GM12878 (cell line): ENCODE results near the gene TEX2. TPM values are rescaled to one million over a fixed set of nuclear protein-coding genes. Genes with fewer than 3 reads are reported as not detected.

Experiments
- BRCA1 ChIP-seq: IDR thresholded peaks from 2 replicates; pipeline ENCODE4 v1.6.1; 2011; ENCODE audit warnings: low read depth, low read length, improper control_type of control experiment
- FOXM1 ChIP-seq: IDR thresholded peaks from 2 replicates; pipeline ENCODE4 v1.6.1; 2012; ENCODE audit warnings: low read depth, mild to moderate bottlenecking, inconsistent platforms, low read length, moderate library complexity
- IKZF2 ChIP-seq, 2 experiments: fragments of 450-650 bp; IDR thresholded peaks; 2 replicates each; pipeline ENCODE4 v1.6.1; 2017; ENCODE audit warnings: mild to moderate bottlenecking in 2 of 2, moderate library complexity in 2 of 2
- NFYB ChIP-seq: IDR thresholded peaks from 2 replicates; pipeline ENCODE4 v1.6.1; 2011; ENCODE audit warnings: low read depth, mild to moderate bottlenecking, low read length, improper control_type of control experiment, moderate library complexity; ENCODE audit not compliant: insufficient read depth
- POU2F2 ChIP-seq: IDR thresholded peaks from 3 replicates; pipeline ENCODE4 v1.6.1; 2011; ENCODE audit warnings: low read depth, mild to moderate bottlenecking, low read length, borderline replicate concordance
- RBBP5 ChIP-seq: fragments of 200-600 bp; sonication (generic); conservative IDR thresholded peaks from 2 replicates; pipeline ENCODE4 v1.6.1; 2016
- REST ChIP-seq: IDR thresholded peaks from 2 replicates; pipeline ENCODE4 v1.6.1; 2012; ENCODE audit warnings: mild to moderate bottlenecking, low read depth, low read length
- SIX5 ChIP-seq: IDR thresholded peaks from 2 replicates; pipeline ENCODE4 v1.6.1; 2011; ENCODE audit warnings: mild to moderate bottlenecking, low read depth, low read length, moderate library complexity; ENCODE audit not compliant: severe bottlenecking
- YBX1 ChIP-seq: fragments of 450-650 bp; IDR thresholded peaks from 2 replicates; pipeline ENCODE4 v1.6.1; 2016; ENCODE audit warnings: antibody characterized with exemption
- ZNF217 ChIP-seq: fragments of 450-650 bp; IDR thresholded peaks from 2 replicates; pipeline ENCODE4 v1.6.1; 2017; ENCODE audit warnings: antibody characterized with exemption, mild to moderate bottlenecking
- ZNF24 ChIP-seq: fragments of 450-650 bp; IDR thresholded peaks from 2 replicates; pipeline ENCODE4 v1.6.1; 2017; ENCODE audit warnings: antibody characterized with exemption, mild to moderate bottlenecking
- polyA plus RNA-seq, 11 experiments: library from polyadenylated mRNA; depleted of rRNA in 4 of 11; unstranded in 6 of 11; stranded (reverse) in 5 of 11; fragments of >200 nt; fragmentation: Nextera tagmentation in 4 of 11; fragmentation: Illumina TruSeq in 1 of 11; extraction: Ambion mirVana in 4 of 11; extraction: Trizol in 1 of 11; gene quantifications; 1 replicate in 1 of 11; 2 replicates in 10 of 11; pipeline versions ENCODE4 v1.2.1 to v1.2.3, GENCODE V29; 2011 to 2016; ENCODE audit warnings: inconsistent platforms in 2 of 11, missing spikeins in 2 of 11, low read depth in 1 of 11
- total RNA-seq, 4 experiments: library from RNA; depleted of rRNA in 3 of 4; stranded (reverse); fragments of >200 nt in 3 of 4; fragmentation: Illumina TruSeq in 1 of 4; extraction: Trizol in 1 of 4; gene quantifications; 2 replicates each; pipeline versions ENCODE4 v1.2.1 to v1.2.3, GENCODE V29; 2013 to 2021
- TF ChIP-seq, protein P1 (sequence below): IDR thresholded peaks from 2 replicates; pipeline ENCODE4 v1.6.1; 2012; ENCODE audit warnings: low read depth, low read length, improper control_type of control experiment
- TF ChIP-seq, protein P2 (sequence below): IDR thresholded peaks from 2 replicates; pipeline ENCODE4 v1.6.1; 2012; ENCODE audit warnings: improper control_type of control experiment, low read depth, low read length; ENCODE audit not compliant: insufficient replicate concordance
- TF ChIP-seq, protein P3 (sequence below): fragments of 450-650 bp; IDR thresholded peaks from 2 replicates; pipeline ENCODE4 v1.6.1; 2017; ENCODE audit warnings: antibody characterized with exemption, mild to moderate bottlenecking, moderate library complexity

TEX2 gene
- total and polyA plus RNA-seq, 10 of the 15 experiments (the other 5 are each of a cell fraction or from before 2014, with no cell fraction given): 3.8 to 19.9 (median 15.8) TPM

DNA sequence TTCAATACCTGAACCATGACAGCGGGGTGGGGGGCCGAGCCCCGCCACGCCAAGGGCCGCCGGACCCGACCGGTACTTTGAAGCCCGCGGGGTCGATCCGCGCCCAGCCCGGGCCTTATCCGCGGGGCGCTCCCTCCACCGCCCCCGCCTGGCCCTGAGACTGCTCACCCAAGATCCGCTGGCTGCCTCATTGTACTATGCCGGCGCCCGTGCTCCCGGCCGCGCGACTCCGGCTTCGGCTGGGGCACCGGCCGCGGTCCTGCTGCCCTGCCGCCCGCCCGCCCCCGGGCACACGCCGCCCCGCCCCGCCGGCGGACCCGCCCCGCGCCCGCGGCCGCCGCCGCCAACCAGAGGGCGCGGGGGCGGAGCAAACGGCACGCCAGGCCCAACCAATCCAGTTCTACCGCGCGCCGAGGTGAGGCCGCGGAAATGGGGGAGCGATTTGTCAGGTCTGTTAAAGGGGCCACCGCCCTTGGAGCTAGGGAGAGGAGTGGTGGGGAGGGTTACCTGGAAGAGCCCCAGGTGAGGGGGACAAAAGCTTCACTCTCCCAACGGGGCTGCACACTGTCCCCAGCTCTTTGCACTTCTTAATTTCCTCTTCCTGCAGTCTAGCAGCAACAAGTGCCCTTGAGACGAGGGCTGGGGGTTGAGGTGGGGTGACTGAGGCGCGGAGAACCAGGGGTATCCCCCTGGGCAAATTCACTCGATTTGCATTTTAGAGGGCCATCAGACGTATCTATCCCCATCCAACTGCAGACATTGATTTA, at the start of gene TEX2 (continued):
- TF ChIP-seq NFYB (peak; percentile 79; the same call in 1 of the 2 replicates), RBBP5 (no peak), SIX5 (no peak), POU2F2 (no peak), ZNF217 (no peak), IKZF2 (IDR thresholded peaks at IDR 0.05) (no peak), REST (no peak), YBX1 (no peak), BRCA1 (no peak), ZNF24 (no peak), FOXM1 (no peak)
- TF ChIP-seq, protein P1, sequence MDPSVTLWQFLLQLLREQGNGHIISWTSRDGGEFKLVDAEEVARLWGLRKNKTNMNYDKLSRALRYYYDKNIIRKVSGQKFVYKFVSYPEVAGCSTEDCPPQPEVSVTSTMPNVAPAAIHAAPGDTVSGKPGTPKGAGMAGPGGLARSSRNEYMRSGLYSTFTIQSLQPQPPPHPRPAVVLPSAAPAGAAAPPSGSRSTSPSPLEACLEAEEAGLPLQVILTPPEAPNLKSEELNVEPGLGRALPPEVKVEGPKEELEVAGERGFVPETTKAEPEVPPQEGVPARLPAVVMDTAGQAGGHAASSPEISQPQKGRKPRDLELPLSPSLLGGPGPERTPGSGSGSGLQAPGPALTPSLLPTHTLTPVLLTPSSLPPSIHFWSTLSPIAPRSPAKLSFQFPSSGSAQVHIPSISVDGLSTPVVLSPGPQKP: peak; percentile 65; the same call in 1 of the 2 replicates
- TF ChIP-seq, protein P2, sequence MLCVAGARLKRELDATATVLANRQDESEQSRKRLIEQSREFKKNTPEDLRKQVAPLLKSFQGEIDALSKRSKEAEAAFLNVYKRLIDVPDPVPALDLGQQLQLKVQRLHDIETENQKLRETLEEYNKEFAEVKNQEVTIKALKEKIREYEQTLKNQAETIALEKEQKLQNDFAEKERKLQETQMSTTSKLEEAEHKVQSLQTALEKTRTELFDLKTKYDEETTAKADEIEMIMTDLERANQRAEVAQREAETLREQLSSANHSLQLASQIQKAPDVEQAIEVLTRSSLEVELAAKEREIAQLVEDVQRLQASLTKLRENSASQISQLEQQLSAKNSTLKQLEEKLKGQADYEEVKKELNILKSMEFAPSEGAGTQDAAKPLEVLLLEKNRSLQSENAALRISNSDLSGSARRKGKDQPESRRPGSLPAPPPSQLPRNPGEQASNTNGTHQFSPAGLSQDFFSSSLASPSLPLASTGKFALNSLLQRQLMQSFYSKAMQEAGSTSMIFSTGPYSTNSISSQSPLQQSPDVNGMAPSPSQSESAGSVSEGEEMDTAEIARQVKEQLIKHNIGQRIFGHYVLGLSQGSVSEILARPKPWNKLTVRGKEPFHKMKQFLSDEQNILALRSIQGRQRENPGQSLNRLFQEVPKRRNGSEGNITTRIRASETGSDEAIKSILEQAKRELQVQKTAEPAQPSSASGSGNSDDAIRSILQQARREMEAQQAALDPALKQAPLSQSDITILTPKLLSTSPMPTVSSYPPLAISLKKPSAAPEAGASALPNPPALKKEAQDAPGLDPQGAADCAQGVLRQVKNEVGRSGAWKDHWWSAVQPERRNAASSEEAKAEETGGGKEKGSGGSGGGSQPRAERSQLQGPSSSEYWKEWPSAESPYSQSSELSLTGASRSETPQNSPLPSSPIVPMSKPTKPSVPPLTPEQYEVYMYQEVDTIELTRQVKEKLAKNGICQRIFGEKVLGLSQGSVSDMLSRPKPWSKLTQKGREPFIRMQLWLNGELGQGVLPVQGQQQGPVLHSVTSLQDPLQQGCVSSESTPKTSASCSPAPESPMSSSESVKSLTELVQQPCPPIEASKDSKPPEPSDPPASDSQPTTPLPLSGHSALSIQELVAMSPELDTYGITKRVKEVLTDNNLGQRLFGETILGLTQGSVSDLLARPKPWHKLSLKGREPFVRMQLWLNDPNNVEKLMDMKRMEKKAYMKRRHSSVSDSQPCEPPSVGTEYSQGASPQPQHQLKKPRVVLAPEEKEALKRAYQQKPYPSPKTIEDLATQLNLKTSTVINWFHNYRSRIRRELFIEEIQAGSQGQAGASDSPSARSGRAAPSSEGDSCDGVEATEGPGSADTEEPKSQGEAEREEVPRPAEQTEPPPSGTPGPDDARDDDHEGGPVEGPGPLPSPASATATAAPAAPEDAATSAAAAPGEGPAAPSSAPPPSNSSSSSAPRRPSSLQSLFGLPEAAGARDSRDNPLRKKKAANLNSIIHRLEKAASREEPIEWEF: peak; percentile 95
- TF ChIP-seq, protein P3, sequence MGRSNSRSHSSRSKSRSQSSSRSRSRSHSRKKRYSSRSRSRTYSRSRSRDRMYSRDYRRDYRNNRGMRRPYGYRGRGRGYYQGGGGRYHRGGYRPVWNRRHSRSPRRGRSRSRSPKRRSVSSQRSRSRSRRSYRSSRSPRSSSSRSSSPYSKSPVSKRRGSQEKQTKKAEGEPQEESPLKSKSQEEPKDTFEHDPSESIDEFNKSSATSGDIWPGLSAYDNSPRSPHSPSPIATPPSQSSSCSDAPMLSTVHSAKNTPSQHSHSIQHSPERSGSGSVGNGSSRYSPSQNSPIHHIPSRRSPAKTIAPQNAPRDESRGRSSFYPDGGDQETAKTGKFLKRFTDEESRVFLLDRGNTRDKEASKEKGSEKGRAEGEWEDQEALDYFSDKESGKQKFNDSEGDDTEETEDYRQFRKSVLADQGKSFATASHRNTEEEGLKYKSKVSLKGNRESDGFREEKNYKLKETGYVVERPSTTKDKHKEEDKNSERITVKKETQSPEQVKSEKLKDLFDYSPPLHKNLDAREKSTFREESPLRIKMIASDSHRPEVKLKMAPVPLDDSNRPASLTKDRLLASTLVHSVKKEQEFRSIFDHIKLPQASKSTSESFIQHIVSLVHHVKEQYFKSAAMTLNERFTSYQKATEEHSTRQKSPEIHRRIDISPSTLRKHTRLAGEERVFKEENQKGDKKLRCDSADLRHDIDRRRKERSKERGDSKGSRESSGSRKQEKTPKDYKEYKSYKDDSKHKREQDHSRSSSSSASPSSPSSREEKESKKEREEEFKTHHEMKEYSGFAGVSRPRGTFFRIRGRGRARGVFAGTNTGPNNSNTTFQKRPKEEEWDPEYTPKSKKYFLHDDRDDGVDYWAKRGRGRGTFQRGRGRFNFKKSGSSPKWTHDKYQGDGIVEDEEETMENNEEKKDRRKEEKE: no peak
